G401 (cell line): ENCODE results near the gene RARG. TPM values are rescaled to one million over a fixed set of nuclear protein-coding genes. Genes with fewer than 3 reads are reported as not detected.

ENCODE experiments used
- DNase-seq: peaks from one replicate; pipeline ENCODE4 v3.0.0-alpha.2; 2015; ENCODE audit warnings: low spot score
- in situ Hi-C: cut with HindIII; loops from 2 replicates; pipeline ENCODE4 v1.10.0; 2016; ENCODE audit warnings: low sequenced_read_pairs, mixed read lengths
- total RNA-seq: library from RNA; depleted of rRNA; stranded (reverse); fragments of >200 nt; shearing (Covaris generic); gene quantifications from 2 replicates; pipeline ENCODE4 v1.2.3, GENCODE V29; 2014

The RARG gene
- total RNA-seq, 1 experiment from 2014 or later: 48.6 TPM

- peak; percentile 71 for DNase-seq
Observed at GRCh38 chr12:53225635-53226424, 6.2 kb downstream of the RARG start.

GRCh38 chr12:53224897-53225634, 6.9 kb downstream of the RARG start:
- in situ Hi-C loops: no loop called here
- DNase-seq: peak; percentile 50

More at GRCh38 chr12:53225635-53226424, 6.2 kb downstream of the RARG start:
- in situ Hi-C loops: no loop called here

GRCh38 chr12:53224061-53224896, 7.7 kb downstream of the RARG start:
- DNase-seq: peak; percentile 81
- in situ Hi-C loops: no loop called here

GRCh38 chr12:53223389-53224060, 8.5 kb downstream of the RARG start:
- in situ Hi-C loops: no loop called here
- DNase-seq: no peak

GRCh38 chr12:53222806-53223261, 9.2 kb downstream of the RARG start:
- no peak for DNase-seq
- in situ Hi-C loops: no loop called here

GRCh38 chr12:53222170-53222721, 9.8 kb downstream of the RARG start:
- no peak for DNase-seq
- in situ Hi-C loops: no loop called here

GRCh38 chr12:53221203-53222080, 10.6 kb downstream of the RARG start:
- in situ Hi-C loops: no loop called here
- DNase-seq: peak; percentile 53

GRCh38 chr12:53220694-53221202, 11.3 kb downstream of the RARG start:
- in situ Hi-C loops: no loop called here

GRCh38 chr12:53219956-53220693, 11.9 kb downstream of the RARG start:
- in situ Hi-C loops: loop anchor here (10.0 kb wide), 1 partner anchor 65 kb away; no protein-coding TSS in a partner anchor
- DNase-seq: peak; percentile 90

More at GRCh38 chr12:53220694-53221202, 11.3 kb downstream of the RARG start:
- DNase-seq: peak; percentile 85

GRCh38 chr12:53219292-53219955, 12.6 kb downstream of the RARG start:
- in situ Hi-C loops: loop anchor here (10.0 kb wide), 1 partner anchor 65 kb away; no protein-coding TSS in a partner anchor
- DNase-seq: peak; percentile 69

GRCh38 chr12:53218551-53219291, 13.3 kb downstream of the RARG start:
- in situ Hi-C loops: loop anchor here (10.0 kb wide), 1 partner anchor 66 kb away; no protein-coding TSS in a partner anchor
- DNase-seq: peak; percentile 24

- in situ Hi-C loops: loop anchor here (10.0 kb wide), 1 partner anchor 67 kb away; no protein-coding TSS in a partner anchor
- peak; percentile 33 for DNase-seq
Observed at GRCh38 chr12:53217931-53218307, 14.1 kb downstream of the RARG start.

GRCh38 chr12:53217051-53217930, 14.7 kb downstream of the RARG start:
- in situ Hi-C loops: loop anchor here (10.0 kb wide), 1 partner anchor 68 kb away; no protein-coding TSS in a partner anchor

GRCh38 chr12:53215497-53215896, 16.5 kb downstream of the RARG start:
- DNase-seq: no peak
- in situ Hi-C loops: loop anchor here (10.0 kb wide), 1 partner anchor 69 kb away; no protein-coding TSS in a partner anchor

More at GRCh38 chr12:53217051-53217930, 14.7 kb downstream of the RARG start:
- no peak for DNase-seq
